MM.1S (cell line): Measurements from ENCODE around the gene GSAP.
"Not testable (repeated sequence)": the region's sequence is repeated elsewhere in the genome, so short reads cannot be mapped to it uniquely, and the experiment has no call there.

Experiments
- DNase-seq: peaks from one replicate; pipeline ENCODE4 v3.0.0-alpha.2; 2015
- H2AFZ ChIP-seq: fragments of 300-600 bp; sonication (generic); 2 replicates; pipeline ENCODE4 v1.6.0; 2016; ENCODE audit warnings: antibody characterized with exemption, low read length
- H3F3A ChIP-seq: fragments of 300-600 bp; sonication (generic); 2 replicates; pipeline ENCODE4 v1.6.1; 2016; ENCODE audit warnings: mild to moderate bottlenecking, antibody characterized with exemption, low read length, moderate library complexity, mixed read lengths; ENCODE audit not compliant: insufficient read depth
- H3K27ac ChIP-seq: fragments of 300-600 bp; sonication (generic); 2 replicates; pipeline ENCODE4 v1.5.1; 2016; ENCODE audit warnings: mild to moderate bottlenecking, low read length
- H3K27me3 ChIP-seq: fragments of 300-600 bp; sonication (generic); replicated peaks from 2 replicates; pipeline ENCODE4 v1.6.0; 2016; ENCODE audit warnings: low read length; ENCODE audit not compliant: insufficient read depth
- H3K36me3 ChIP-seq: fragments of 300-600 bp; sonication (generic); replicated peaks from 2 replicates; pipeline ENCODE4 v1.6.1; 2016; ENCODE audit warnings: mild to moderate bottlenecking, low read length, mixed read lengths; ENCODE audit not compliant: insufficient read depth
- H3K4me1 ChIP-seq: fragments of 300-600 bp; sonication (generic); 2 replicates; pipeline ENCODE4 v1.6.1; 2016; ENCODE audit warnings: low read length, mixed read lengths
- H3K4me2 ChIP-seq: fragments of 300-600 bp; sonication (generic); 2 replicates; pipeline ENCODE4 v1.6.0; 2016; ENCODE audit warnings: low read depth, low read length
- H3K4me3 ChIP-seq: fragments of 300-600 bp; sonication (generic); 2 replicates; pipeline ENCODE4 v1.5.1; 2016; ENCODE audit warnings: low read length, mixed read lengths
- H3K79me2 ChIP-seq: fragments of 300-600 bp; sonication (generic); 2 replicates; pipeline ENCODE4 v1.6.1; 2016; ENCODE audit warnings: mixed run types, low read length, mixed read lengths
- H3K9ac ChIP-seq: fragments of 300-600 bp; sonication (generic); 2 replicates; pipeline ENCODE4 v1.6.1; 2016; ENCODE audit warnings: low read length, mixed read lengths
- H3K9me2 ChIP-seq: fragments of 300-600 bp; sonication (generic); replicated peaks from 2 replicates; pipeline ENCODE4 v1.6.1; 2016; ENCODE audit warnings: mild to moderate bottlenecking, low read length, mixed read lengths; ENCODE audit not compliant: insufficient read depth
- H3K9me3 ChIP-seq: fragments of 300-600 bp; sonication (generic); replicated peaks from 2 replicates; pipeline ENCODE4 v1.6.1; 2016; ENCODE audit warnings: mild to moderate bottlenecking, low read length, mixed read lengths; ENCODE audit not compliant: insufficient read depth
- H4K20me1 ChIP-seq: fragments of 300-600 bp; sonication (generic); 2 replicates; pipeline ENCODE4 v1.6.1; 2016; ENCODE audit warnings: mild to moderate bottlenecking, low read length, moderate library complexity, mixed read lengths; ENCODE audit not compliant: insufficient read depth
- EZH2 ChIP-seq: fragments of 300-600 bp; sonication (generic); optimal IDR thresholded peaks from 2 replicates; pipeline ENCODE3; 2017; ENCODE audit warnings: low read depth, mild to moderate bottlenecking, antibody characterized with exemption, low read length, mixed read lengths
- EZH2phosphoT487 ChIP-seq: fragments of 300-600 bp; sonication (generic); IDR thresholded peaks from 2 replicates; pipeline ENCODE4 v1.6.1; 2018; ENCODE audit warnings: antibody characterized with exemption, low read length
- TF ChIP-seq, protein P1 (sequence below): fragments of 300-600 bp; sonication (generic); IDR thresholded peaks from 2 replicates; pipeline ENCODE4 v1.5.1; 2016; ENCODE audit warnings: antibody characterized with exemption, low read length, mixed read lengths

The GSAP gene

DNA sequence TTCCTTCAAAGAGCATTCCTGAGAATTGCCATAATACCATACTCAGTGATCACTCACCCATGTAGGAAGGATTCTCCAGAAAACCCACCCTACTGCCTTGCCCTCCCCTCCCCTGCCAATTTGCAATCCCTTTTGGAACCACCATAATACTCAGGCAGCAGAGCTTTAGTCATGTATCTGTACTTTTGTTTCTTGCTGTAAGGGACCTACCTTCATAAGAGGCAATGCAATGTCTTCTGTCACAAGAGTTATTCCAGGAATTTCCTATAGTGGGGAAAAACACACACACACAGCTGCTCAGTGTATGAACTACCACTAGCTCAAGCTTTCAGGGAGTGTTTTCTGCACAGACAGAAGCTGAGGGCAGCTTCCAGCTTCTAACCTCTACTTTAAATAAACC lies 67.0 kb downstream of the GSAP start:
- no peaks in the 10 kb centered on the region for H3K9me3 ChIP-seq
- H2AFZ ChIP-seq = no peak overlapping the region
- DNase-seq = no peak
- H3K4me1 ChIP-seq = peaks cover 5% of the 10 kb centered on the region
- H3K4me2 ChIP-seq = no peak overlapping the region
- H3K27ac ChIP-seq = no peak overlapping the region
- H3K9me2 ChIP-seq = no peaks in the 10 kb centered on the region
- TF ChIP-seq EZH2 = no peak
- no peak for TF ChIP-seq EZH2phosphoT487
- TF ChIP-seq, protein P1, sequence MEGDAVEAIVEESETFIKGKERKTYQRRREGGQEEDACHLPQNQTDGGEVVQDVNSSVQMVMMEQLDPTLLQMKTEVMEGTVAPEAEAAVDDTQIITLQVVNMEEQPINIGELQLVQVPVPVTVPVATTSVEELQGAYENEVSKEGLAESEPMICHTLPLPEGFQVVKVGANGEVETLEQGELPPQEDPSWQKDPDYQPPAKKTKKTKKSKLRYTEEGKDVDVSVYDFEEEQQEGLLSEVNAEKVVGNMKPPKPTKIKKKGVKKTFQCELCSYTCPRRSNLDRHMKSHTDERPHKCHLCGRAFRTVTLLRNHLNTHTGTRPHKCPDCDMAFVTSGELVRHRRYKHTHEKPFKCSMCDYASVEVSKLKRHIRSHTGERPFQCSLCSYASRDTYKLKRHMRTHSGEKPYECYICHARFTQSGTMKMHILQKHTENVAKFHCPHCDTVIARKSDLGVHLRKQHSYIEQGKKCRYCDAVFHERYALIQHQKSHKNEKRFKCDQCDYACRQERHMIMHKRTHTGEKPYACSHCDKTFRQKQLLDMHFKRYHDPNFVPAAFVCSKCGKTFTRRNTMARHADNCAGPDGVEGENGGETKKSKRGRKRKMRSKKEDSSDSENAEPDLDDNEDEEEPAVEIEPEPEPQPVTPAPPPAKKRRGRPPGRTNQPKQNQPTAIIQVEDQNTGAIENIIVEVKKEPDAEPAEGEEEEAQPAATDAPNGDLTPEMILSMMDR = no peak
- H3K36me3 ChIP-seq = no peaks in the 10 kb centered on the region
- H3K27me3 ChIP-seq = no peaks in the 10 kb centered on the region
- H4K20me1 ChIP-seq = no peaks in the 10 kb centered on the region
- H3K4me3 ChIP-seq = no peak overlapping the region
- H3K79me2 ChIP-seq = no peaks in the 10 kb centered on the region
- no peaks in the 10 kb centered on the region for H3F3A ChIP-seq
- H3K9ac ChIP-seq = no peak overlapping the region

DNA sequence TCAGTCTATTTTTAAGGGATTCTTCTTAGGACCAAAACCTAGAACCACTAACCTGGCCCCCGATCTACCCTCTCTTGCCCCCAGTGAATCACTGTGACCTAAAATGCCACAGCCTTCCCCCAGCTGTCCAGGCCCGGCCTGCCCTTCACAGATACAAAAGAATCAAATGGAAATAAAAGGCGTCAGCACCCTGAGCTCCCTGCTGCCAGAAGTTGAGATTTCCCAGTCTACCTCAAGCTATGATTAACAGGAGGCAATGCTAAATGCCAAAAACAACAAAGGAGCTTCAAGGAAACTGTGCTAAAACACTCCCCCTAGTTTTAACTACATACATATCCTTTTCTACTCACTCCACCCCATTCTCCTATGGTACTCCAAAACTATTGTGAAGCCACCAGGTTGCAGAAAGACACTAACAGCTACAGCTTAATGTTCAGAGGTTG lies 67.8 kb downstream of the GSAP start:
- TF ChIP-seq EZH2 (no peak), EZH2phosphoT487 (no peak)
- TF ChIP-seq, protein P1 = no peak
- peaks cover 5% of the 10 kb centered on the region for H3K4me1 ChIP-seq

DNA sequence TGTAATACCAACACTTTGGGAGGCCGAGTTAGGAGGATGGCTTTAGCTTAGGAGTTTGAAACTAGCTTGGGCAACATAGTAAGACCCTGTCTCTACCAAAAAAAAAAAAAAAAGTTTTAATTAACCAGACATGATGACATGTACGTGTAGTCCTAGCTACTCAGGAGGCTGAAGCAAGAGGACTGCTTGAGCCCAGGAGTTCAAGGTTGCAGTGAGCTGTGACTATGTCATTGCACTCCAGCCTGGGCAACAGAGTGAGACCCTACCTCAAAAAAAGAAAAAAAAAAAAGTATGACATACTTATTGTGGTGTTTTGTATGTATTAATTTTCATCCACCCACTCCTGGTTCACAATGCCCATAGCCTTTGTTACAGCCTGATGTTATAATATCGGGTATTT lies 69.7 kb downstream of the GSAP start:
- Histone ChIP-seq H3K9me2 (no peaks in the 10 kb centered on the region), H3K9ac (no peak overlapping the region)
- DNase-seq = no peak

More for the DNA sequence above, 67.8 kb downstream of the GSAP start:
- Histone ChIP-seq H3K4me2 (no peak overlapping the region), H3K36me3 (no peaks in the 10 kb centered on the region), H2AFZ (no peak overlapping the region), H3K9me2 (no peaks in the 10 kb centered on the region), H3K79me2 (no peaks in the 10 kb centered on the region), H3K9ac (no peak overlapping the region), H3F3A (no peaks in the 10 kb centered on the region), H3K9me3 (no peaks in the 10 kb centered on the region), H4K20me1 (no peaks in the 10 kb centered on the region), H3K4me3 (no peak overlapping the region), H3K27ac (no peak overlapping the region), H3K27me3 (no peaks in the 10 kb centered on the region)
- DNase-seq = no peak

DNA sequence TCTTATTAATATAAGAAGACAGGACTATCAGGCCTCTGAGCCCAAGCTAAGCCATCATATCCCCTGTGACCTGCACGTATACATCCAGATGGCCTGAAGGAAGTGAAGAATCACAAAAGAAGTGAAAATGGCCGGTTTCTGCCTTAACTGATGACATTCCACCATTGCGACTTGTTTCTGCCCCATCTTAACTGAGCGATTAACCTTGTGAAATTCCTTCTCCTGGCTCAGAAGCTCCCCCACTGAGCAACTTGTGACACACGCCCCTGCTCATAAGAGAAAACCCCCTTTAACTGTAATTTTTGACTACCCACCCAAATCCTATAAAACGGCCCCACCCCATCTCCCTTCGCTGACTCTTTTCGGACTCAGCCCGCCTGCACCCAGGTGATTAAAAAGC lies 70.7 kb downstream of the GSAP start:
- H3K36me3 ChIP-seq, H3K9ac ChIP-seq, H3K27me3 ChIP-seq, DNase-seq, H3F3A ChIP-seq, H3K4me2 ChIP-seq, H3K79me2 ChIP-seq, H3K4me3 ChIP-seq, H3K27ac ChIP-seq, H3K9me2 ChIP-seq, H2AFZ ChIP-seq, H4K20me1 ChIP-seq, H3K4me1 ChIP-seq, H3K9me3 ChIP-seq: not testable (repeated sequence)

More for the DNA sequence above, 69.7 kb downstream of the GSAP start:
- Histone ChIP-seq H3K36me3 (no peaks in the 10 kb centered on the region), H3K4me1 (peaks cover under 1% of the 10 kb centered on the region), H3K79me2 (no peaks in the 10 kb centered on the region), H4K20me1 (no peaks in the 10 kb centered on the region), H2AFZ (no peak overlapping the region), H3K27me3 (no peaks in the 10 kb centered on the region), H3K27ac (no peak overlapping the region), H3F3A (no peaks in the 10 kb centered on the region), H3K9me3 (no peaks in the 10 kb centered on the region), H3K4me2 (no peak overlapping the region), H3K4me3 (no peak overlapping the region)
- TF ChIP-seq, protein P1 = no peak
- no peak for TF ChIP-seq EZH2
- TF ChIP-seq EZH2phosphoT487 = no peak
